Thoracic aorta (tissue), 2 donors: ENCODE results near the gene PSMG1. TPM values are rescaled to one million over a fixed set of nuclear protein-coding genes. Genes with fewer than 3 reads are reported as not detected.
A peak's percentile ranks its signal among the peaks of the same experiment; 100 is the strongest.

Experiments used
- ATAC-seq: fragments of 150-250 bp; one replicate; pipeline ENCODE4 v1.8.0; 2017; ENCODE audit warnings: low read depth; ENCODE audit not compliant: insufficient number of reproducible peaks, low FRiP score
- DNase-seq: peaks from one replicate; pipeline ENCODE4 v3.0.0-alpha.2; 2020; ENCODE audit warnings: low spot score
- H3K27ac ChIP-seq, 2 donors: fragments of 200-600 bp; sonication (generic); 1 replicate in 1 of 2; 2 replicates in 1 of 2; pipeline ENCODE4 v1.5.1; 2016; ENCODE audit warnings: mild to moderate bottlenecking in 2 of 2, moderate library complexity in 2 of 2
- H3K27me3 ChIP-seq: fragments of 200-600 bp; sonication (generic); replicated peaks from 2 replicates; pipeline ENCODE4 v1.6.0; 2016; ENCODE audit warnings: mild to moderate bottlenecking; ENCODE audit not compliant: insufficient read depth
- H3K36me3 ChIP-seq: fragments of 200-600 bp; sonication (generic); one replicate; pipeline ENCODE4 v1.5.1; 2016
- H3K4me1 ChIP-seq, 2 donors: fragments of 200-600 bp; sonication (generic); 1 replicate in 1 of 2; 2 replicates in 1 of 2; pipeline versions ENCODE4 v1.5.1 to v1.6.0; 2016; ENCODE audit warnings: low read depth in 2 of 2, mild to moderate bottlenecking in 1 of 2; ENCODE audit not compliant: control insufficient read depth in 1 of 2
- H3K4me3 ChIP-seq: fragments of 200-600 bp; sonication (generic); 2 replicates; pipeline ENCODE4 v1.5.1; 2016; ENCODE audit warnings: mild to moderate bottlenecking
- H3K9me3 ChIP-seq: fragments of 200-600 bp; sonication (generic); 2 replicates; pipeline ENCODE4 v1.5.1; 2016
- CTCF ChIP-seq: fragments of 200-600 bp; sonication (generic); IDR thresholded peaks from one replicate; pipeline ENCODE4 v1.5.1; 2019; ENCODE audit warnings: antibody characterized with exemption
- total RNA-seq, 2 donors: library from RNA; depleted of rRNA; stranded (reverse); fragments of >200 nt; gene quantifications; one replicate each; pipeline versions ENCODE4 v1.1.0 to v1.2.3, GENCODE V29; 2016

PSMG1 gene
- total RNA-seq, 2 donors from 2014 or later = 14.8 to 17.6 TPM

- no peaks in the 10 kb centered on the region for H3K27me3 ChIP-seq
- peaks cover 18% of the 10 kb centered on the region for H3K36me3 ChIP-seq
- H3K4me1 ChIP-seq = peaks cover 0 to 17% of the 10 kb centered on the region in 2 donors
- DNase-seq (no peak), ATAC-seq (no peak)
- H3K27ac ChIP-seq = no peak overlapping the region
- TF ChIP-seq CTCF = no peak
- no peaks in the 10 kb centered on the region for H3K9me3 ChIP-seq
- no peak overlapping the region for H3K4me3 ChIP-seq
Observed at GRCh38 chr21:39209334-39209688, 26.1 kb upstream of the PSMG1 start.

- ATAC-seq (no peak), DNase-seq (no peak)
- Histone ChIP-seq H3K27me3 (no peaks in the 10 kb centered on the region), H3K36me3 (peaks cover 18% of the 10 kb centered on the region), H3K9me3 (no peaks in the 10 kb centered on the region), H3K27ac (peak overlapping the region in 1 of 2 donors; percentile 3), H3K4me1 (peaks cover 0 to 17% of the 10 kb centered on the region in 2 donors), H3K4me3 (no peak overlapping the region)
- no peak for TF ChIP-seq CTCF
Observed at GRCh38 chr21:39208624-39209333, 25.5 kb upstream of the PSMG1 start.

GRCh38 chr21:39204134-39204533, 20.9 kb upstream of the PSMG1 start:
- DNase-seq = no peak
- Histone ChIP-seq H3K4me3 (no peak overlapping the region), H3K4me1 (peaks cover 0 to 11% of the 10 kb centered on the region in 2 donors), H3K36me3 (peaks cover 26% of the 10 kb centered on the region), H3K9me3 (no peaks in the 10 kb centered on the region), H3K27me3 (no peaks in the 10 kb centered on the region), H3K27ac (no peak overlapping the region)
- no peak for ATAC-seq
- TF ChIP-seq CTCF = peak; percentile 18

- Histone ChIP-seq H3K27me3 (no peaks in the 10 kb centered on the region), H3K27ac (no peak overlapping the region), H3K36me3 (peaks cover 30% of the 10 kb centered on the region), H3K4me1 (no peaks in the 10 kb centered on the region), H3K4me3 (no peak overlapping the region), H3K9me3 (no peaks in the 10 kb centered on the region)
- DNase-seq = no peak
- ATAC-seq = no peak
- no peak for TF ChIP-seq CTCF
Observed at GRCh38 chr21:39198800-39199199, 15.5 kb upstream of the PSMG1 start.

GRCh38 chr21:39197448-39198233, 14.4 kb upstream of the PSMG1 start:
- H3K27me3 ChIP-seq = no peaks in the 10 kb centered on the region
- H3K4me1 ChIP-seq = no peaks in the 10 kb centered on the region
- TF ChIP-seq CTCF = no peak
- no peaks in the 10 kb centered on the region for H3K9me3 ChIP-seq
- DNase-seq (no peak), ATAC-seq (no peak)
- no peak overlapping the region for H3K4me3 ChIP-seq
- peaks cover 30% of the 10 kb centered on the region for H3K36me3 ChIP-seq
- H3K27ac ChIP-seq = no peak overlapping the region
